Liver (tissue), 9 donors: Measurements from ENCODE around the gene EVL. TPM values are rescaled to one million over a fixed set of nuclear protein-coding genes. Genes with fewer than 3 reads are reported as not detected.

Source experiments
- DNase-seq: peaks from one replicate; pipeline ENCODE4 v3.0.0-alpha.2; 2017; ENCODE audit warnings: low spot score
- H3K27ac ChIP-seq, 2 donors: one replicate each; pipeline ENCODE4 v1.7.0; 2013; ENCODE audit warnings: inconsistent platforms in 2 of 2, low read length in 2 of 2, control low read depth in 1 of 2, low read depth in 1 of 2, mild to moderate bottlenecking in 1 of 2
- H3K27me3 ChIP-seq, 4 donors: one replicate each; pipeline versions ENCODE4 v1.6.1 to v1.7.0; 2013; ENCODE audit warnings: low read length in 3 of 4, inconsistent platforms in 1 of 4, mild to moderate bottlenecking in 1 of 4, moderate library complexity in 1 of 4; ENCODE audit not compliant: control insufficient read depth in 4 of 4, insufficient read depth in 4 of 4
- H3K36me3 ChIP-seq, 4 donors: one replicate each; pipeline versions ENCODE4 v1.6.1 to v1.7.0; 2013; ENCODE audit warnings: low read length in 3 of 4, mild to moderate bottlenecking in 3 of 4, low read depth in 1 of 4, moderate library complexity in 1 of 4; ENCODE audit not compliant: control insufficient read depth in 4 of 4, insufficient read depth in 3 of 4
- H3K4me1 ChIP-seq, 4 donors: one replicate each; pipeline versions ENCODE4 v1.6.1 to v1.7.0; 2013; ENCODE audit warnings: low read length in 3 of 4, mild to moderate bottlenecking in 3 of 4, moderate library complexity in 1 of 4; ENCODE audit not compliant: control insufficient read depth in 4 of 4, insufficient read depth in 4 of 4
- H3K4me3 ChIP-seq, 3 donors: one replicate each; pipeline versions ENCODE4 v1.6.1 to v1.7.0; 2013; ENCODE audit warnings: low read length in 3 of 3, control low read depth in 1 of 3, low read depth in 1 of 3, mild to moderate bottlenecking in 1 of 3
- H3K9ac ChIP-seq, 2 donors: one replicate each; pipeline ENCODE4 v1.7.0; 2013; ENCODE audit warnings: low read length in 2 of 2, mild to moderate bottlenecking in 2 of 2, moderate library complexity in 2 of 2, control low read depth in 1 of 2, low read depth in 1 of 2
- H3K9me3 ChIP-seq, 4 donors: one replicate each; pipeline versions ENCODE4 v1.6.1 to v1.7.0; 2013; ENCODE audit warnings: low read length in 3 of 4; ENCODE audit not compliant: control insufficient read depth in 4 of 4
- ATF3 ChIP-seq: IDR thresholded peaks from 2 replicates; pipeline ENCODE4 v1.6.1; 2016; ENCODE audit warnings: antibody characterized with exemption
- CTCF ChIP-seq: fragments of 150-350 bp; IDR thresholded peaks from 2 replicates; pipeline ENCODE4 v1.5.1; 2017; ENCODE audit warnings: improper control_type of control experiment, low read depth, low read length; ENCODE audit not compliant: missing input control
- EGR1 ChIP-seq, 2 donors: IDR thresholded peaks; 2 replicates each; pipeline ENCODE4 v1.6.1; 2016 to 2018; ENCODE audit warnings: antibody characterized with exemption in 2 of 2, low read depth in 2 of 2
- FOXA1 ChIP-seq: IDR thresholded peaks from 2 replicates; pipeline ENCODE4 v1.6.1; 2016; ENCODE audit warnings: antibody characterized with exemption
- FOXA2 ChIP-seq: IDR thresholded peaks from 2 replicates; pipeline ENCODE4 v1.6.1; 2016; ENCODE audit warnings: antibody characterized with exemption
- GABPA ChIP-seq, 2 donors: IDR thresholded peaks in 1 of 2; conservative IDR thresholded peaks in 1 of 2; 2 replicates each; pipeline ENCODE4 v1.6.1; 2016; ENCODE audit warnings: antibody characterized with exemption in 2 of 2, mild to moderate bottlenecking in 1 of 2, moderate library complexity in 1 of 2
- HNF4A ChIP-seq, 2 donors: conservative IDR thresholded peaks; 2 replicates each; pipeline ENCODE4 v1.6.1; 2016; ENCODE audit warnings: antibody characterized with exemption in 2 of 2, mild to moderate bottlenecking in 2 of 2
- HNF4G ChIP-seq: IDR thresholded peaks from 2 replicates; pipeline ENCODE4 v1.6.1; 2016; ENCODE audit warnings: antibody characterized with exemption
- JUND ChIP-seq, 2 donors: IDR thresholded peaks; 2 replicates each; pipeline ENCODE4 v1.6.1; 2016; ENCODE audit warnings: antibody characterized with exemption in 2 of 2
- MAX ChIP-seq: IDR thresholded peaks from 2 replicates; pipeline ENCODE4 v1.6.1; 2016; ENCODE audit warnings: antibody characterized with exemption
- NR2F2 ChIP-seq: IDR thresholded peaks from 2 replicates; pipeline ENCODE4 v1.6.1; 2016; ENCODE audit warnings: antibody characterized with exemption
- RAD21 ChIP-seq, 2 donors: IDR thresholded peaks; 2 replicates each; pipeline ENCODE4 v1.6.1; 2016; ENCODE audit warnings: antibody characterized with exemption in 2 of 2, mild to moderate bottlenecking in 2 of 2
- REST ChIP-seq: IDR thresholded peaks from 2 replicates; pipeline ENCODE4 v1.6.1; 2016; ENCODE audit warnings: antibody characterized with exemption, mild to moderate bottlenecking
- RXRA ChIP-seq, 2 donors: IDR thresholded peaks; 2 replicates each; pipeline ENCODE4 v1.6.1; 2017 to 2018; ENCODE audit warnings: antibody characterized with exemption in 2 of 2, mild to moderate bottlenecking in 1 of 2
- SP1 ChIP-seq: IDR thresholded peaks from 2 replicates; pipeline ENCODE4 v1.6.1; 2018; ENCODE audit warnings: antibody characterized with exemption, mild to moderate bottlenecking
- TAF1 ChIP-seq: conservative IDR thresholded peaks from 2 replicates; pipeline ENCODE4 v1.6.1; 2016; ENCODE audit warnings: antibody characterized with exemption, mild to moderate bottlenecking
- YY1 ChIP-seq: IDR thresholded peaks from 2 replicates; pipeline ENCODE4 v1.6.1; 2016; ENCODE audit warnings: antibody characterized with exemption, mild to moderate bottlenecking
- ZBTB33 ChIP-seq: IDR thresholded peaks from 2 replicates; pipeline ENCODE4 v1.6.1; 2016; ENCODE audit warnings: antibody characterized with exemption
- WGBS: extraction: QIAGEN DNeasy Blood & Tissue Kit; methylation state at CpG from one replicate; pipeline ENCODE4 v1.1.7; 2013; 5-methylcytosine and 5-hydroxymethylcytosine counted together
- polyA plus RNA-seq, 2 donors: library from polyadenylated mRNA; stranded (reverse) in 1 of 2; unstranded in 1 of 2; fragments of 200-250 nt in 1 of 2; fragments of >200 nt in 1 of 2; fragmentation: Nextera tagmentation in 1 of 2; extraction: Ambion mirVana in 1 of 2; gene quantifications; one replicate each; pipeline versions ENCODE4 v1.2.1 to v1.2.3, GENCODE V29; 2013 to 2015
- total RNA-seq, 2 donors: library from RNA; depleted of rRNA; stranded (reverse); fragments of >200 nt; gene quantifications; one replicate each; pipeline ENCODE4 v1.2.3, GENCODE V29; 2014
- donor health status: healthy.
- donor health status: healthy.
- donor health status: healthy.
- donor health status: healthy.
- donor health status: healthy.

The EVL gene
- total and polyA plus RNA-seq, 4 donors: 11.3 to 85.9 (median 33.9) TPM

GRCh38 chr14:100126401-100126800 lies 61.2 kb downstream of the EVL start:
- DNase-seq: no peak
- Histone ChIP-seq H3K27me3 (no peaks in the 10 kb centered on the region), H3K27ac (no peak overlapping the region), H3K9ac (no peak overlapping the region), H3K4me1 (no peaks in the 10 kb centered on the region), H3K36me3 (peaks cover 6 to 37% (median 11%) of the 10 kb centered on the region in 4 donors), H3K4me3 (no peak overlapping the region), H3K9me3 (no peaks in the 10 kb centered on the region)
- no peak for TF ChIP-seq YY1
- no peak for TF ChIP-seq FOXA1
- TF ChIP-seq REST: no peak
- TF ChIP-seq GABPA (IDR thresholded peaks at IDR 0.05 in 1 of 2, conservative IDR thresholded peaks at IDR 0.05 in 1 of 2): no peak
- no peak for TF ChIP-seq JUND (IDR thresholded peaks at IDR 0.05)
- TF ChIP-seq SP1: no peak
- TF ChIP-seq CTCF: no peak
- TF ChIP-seq HNF4G: no peak
- TF ChIP-seq EGR1 (IDR thresholded peaks at IDR 0.05; ENCODE audit: low read depth in 2 of 2): no peak
- no peak for TF ChIP-seq RAD21 (IDR thresholded peaks at IDR 0.05)
- no peak for TF ChIP-seq HNF4A (conservative IDR thresholded peaks at IDR 0.05)
- no peak for TF ChIP-seq NR2F2
- TF ChIP-seq ZBTB33: no peak
- no peak for TF ChIP-seq MAX
- no peak for TF ChIP-seq FOXA2
- no peak for TF ChIP-seq ATF3
- TF ChIP-seq RXRA (IDR thresholded peaks at IDR 0.05): no peak
- no peak for TF ChIP-seq TAF1
- 98% methylated on average over 13 of the region's 13 CpGs for WGBS
